ENCODE data around the gene SELP.

SELP gene

DNA sequence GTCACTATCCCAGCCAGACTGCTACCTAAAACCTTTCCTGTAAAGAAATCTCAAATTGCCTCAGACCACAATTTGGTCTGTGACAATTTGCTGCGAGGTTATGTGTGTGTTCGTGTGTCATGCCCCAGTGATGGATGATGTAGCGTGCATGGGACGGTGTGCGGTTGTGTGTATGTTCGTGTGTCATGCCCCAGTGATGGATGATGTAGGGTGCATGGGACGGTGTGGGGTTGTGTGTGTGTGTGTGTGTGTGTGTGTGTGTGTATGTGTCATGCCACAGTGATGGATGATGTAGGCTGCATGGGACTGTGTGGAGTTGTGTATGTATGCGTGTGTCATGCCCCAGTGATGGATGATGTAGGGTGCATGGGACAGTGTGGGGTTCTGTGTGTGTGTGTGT is 9.4 kb downstream of the SELP start:
- no peak for DNase-seq (ENCODE audit: low spot score)

DNA sequence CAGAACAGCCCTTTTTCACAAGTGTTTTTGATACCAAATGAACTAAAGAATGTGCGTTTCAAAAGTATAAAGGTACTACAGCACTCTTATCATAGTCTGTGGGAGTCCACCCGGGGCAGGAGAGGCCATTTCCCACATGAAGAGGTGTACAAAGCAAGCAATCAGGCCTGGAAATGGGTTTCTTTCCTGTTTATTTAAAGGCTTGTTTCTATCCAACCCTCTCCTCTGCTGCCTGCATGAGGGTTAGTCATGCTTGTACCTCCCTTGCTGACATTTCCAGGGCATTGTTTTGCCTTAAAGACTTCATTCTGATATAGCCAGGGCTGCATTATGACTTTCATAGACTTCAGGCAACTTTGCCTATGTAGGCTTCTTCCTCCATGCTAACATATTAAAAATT is 11.6 kb downstream of the SELP start:
- DNase-seq (ENCODE audit: low spot score): no peak

DNA sequence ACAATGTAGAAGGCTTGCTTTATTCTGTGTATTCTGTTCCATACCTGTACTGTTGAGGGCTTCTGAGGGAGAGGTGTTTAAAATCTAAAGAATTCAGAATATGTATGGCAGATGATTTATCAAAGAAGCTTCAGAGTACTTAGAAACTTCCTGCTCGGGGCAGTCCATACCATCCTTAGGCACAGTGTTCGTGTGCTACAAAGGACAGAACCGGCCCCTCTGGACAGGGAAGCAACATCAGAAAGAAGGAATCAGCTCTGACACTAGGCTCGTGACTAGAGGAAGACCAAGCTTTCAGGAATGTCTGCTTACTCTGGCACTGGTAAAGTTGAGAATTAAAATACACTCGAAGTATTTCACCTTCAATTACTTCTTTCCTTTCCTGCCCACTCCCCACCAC is 14.1 kb downstream of the SELP start:
- no peak for DNase-seq (ENCODE audit: low spot score)

DNA sequence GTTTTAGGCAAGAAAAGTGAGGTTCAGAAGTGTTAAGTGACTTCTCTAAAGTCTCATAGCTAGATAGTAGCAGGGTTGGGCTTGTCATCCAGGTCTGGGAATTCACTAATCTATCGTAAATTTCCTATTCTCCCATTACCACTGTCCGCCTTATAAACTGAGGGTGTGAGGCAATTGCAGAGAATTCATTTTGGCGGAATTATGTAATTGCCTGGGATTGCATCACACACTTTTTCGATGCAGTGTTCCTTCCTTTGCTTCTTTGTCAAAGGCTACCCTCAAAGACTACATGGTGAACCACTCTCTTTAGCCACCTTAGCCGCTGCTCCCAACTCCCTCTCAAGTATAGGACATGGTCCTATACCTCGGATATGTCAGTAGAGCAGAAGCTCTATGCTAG is 19.1 kb downstream of the SELP start:
- DNase-seq (ENCODE audit: low spot score): no peak

DNA sequence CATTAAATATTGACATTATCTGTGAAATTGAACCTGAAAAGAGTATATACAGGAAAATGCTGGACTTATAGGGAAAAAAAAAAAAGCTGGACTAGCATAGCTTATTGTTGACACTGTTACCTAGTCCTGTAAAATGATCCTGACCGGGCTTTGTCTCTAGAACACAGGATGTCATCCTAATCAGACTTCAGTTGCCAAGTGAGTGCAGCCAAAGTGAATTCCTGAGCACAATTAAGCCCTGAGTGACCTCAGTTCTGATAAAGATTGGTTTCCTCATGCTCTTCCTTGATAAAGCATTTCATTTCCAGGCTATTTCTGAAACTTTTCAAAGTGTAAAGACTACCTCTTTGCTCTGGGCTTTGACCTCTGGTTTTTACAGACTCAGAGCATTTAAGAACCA is 19.8 kb downstream of the SELP start:
- no peak for DNase-seq (ENCODE audit: low spot score)

DNA sequence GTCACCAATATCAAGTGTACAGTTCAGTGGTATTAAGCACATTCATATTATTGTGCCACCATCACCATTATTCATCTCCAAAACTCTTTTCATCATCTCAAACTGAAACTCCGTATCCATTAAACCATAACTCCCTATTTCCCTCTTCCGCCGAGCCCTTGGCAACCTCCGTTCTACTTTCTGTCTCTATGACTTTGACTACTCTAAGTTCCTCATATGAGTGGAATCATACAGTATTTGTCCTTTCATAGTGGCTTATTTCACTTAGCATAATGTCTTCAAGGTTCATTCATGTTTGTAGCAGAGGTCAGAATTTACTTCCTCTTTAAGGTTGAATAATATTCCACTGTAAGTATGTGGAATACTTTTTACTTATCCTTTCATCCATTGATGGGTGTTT is 21.7 kb downstream of the SELP start:
- no peak for DNase-seq (ENCODE audit: low spot score)

DNA sequence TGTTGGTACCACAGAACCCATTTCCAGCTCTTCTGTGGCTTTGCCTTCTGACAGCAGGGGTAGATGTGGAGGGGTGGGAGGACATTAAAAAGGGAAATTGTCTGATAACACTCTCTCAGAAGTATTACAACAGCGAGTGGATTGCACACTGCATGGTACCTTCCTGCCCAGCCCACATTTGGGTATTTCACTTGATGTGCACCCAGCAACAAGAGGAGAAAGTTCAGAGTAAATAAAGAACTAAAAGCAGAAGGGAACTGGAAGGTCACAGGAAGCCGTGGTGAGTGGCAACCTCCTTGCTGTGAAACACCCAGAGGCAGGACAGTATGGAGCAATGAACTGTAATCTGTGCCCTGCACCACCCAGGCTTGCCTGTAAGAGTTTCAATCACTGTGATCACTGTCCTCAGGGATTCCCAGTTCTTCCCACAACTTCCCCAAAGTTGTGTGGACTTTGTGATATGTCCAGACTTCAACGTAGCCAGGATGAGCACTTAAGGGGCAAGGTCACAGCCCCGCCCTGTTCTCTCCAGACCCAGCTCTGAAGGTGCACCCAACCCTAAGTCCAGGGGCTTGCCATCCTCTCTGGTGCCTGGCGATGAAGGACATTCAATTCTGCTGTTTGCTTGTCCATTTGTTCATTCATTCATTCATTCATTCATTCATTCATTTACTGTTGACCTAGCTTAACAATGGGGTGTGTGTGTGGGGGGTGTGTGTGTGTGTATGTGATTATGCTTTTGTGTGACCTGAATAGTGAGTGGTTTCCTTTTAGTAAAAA is 25.0 kb downstream of the SELP start:
- peak; percentile 26 for DNase-seq (ENCODE audit: low spot score)

DNA sequence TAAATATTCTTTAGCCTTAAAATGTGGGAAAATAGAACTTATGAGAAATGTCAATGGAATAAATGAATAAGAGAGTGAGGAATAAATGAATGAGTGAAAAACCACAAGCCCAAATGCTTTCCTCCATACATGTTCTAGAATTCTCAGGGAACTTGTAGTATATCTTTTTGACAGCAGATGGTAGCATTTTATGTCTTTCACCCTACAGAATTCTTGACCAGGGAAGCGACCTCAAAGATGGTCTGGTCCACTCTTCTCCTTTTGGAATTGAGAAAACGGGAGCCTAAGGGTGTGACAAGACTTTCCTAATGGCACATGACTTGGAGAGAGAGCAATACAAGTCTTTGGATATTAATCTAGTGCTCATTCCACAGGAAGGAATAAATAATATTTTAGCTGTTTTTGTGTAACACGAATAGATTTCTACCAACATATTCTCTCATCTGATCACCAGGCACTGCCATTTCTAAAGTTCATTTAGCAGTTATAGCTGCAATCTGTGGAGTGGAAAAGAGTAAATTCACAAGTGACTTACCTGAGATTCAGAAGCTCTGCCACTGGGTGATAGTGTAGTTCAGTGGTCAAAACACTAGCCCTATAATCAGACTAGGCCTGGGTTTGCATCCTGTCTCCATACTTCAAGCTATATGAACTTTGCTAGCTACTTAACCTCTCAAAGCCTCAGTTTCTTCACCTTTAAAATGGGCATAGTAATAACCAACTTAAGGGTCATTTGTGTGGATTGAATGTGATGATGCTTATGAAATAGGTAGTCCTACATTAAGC is 28.6 kb downstream of the SELP start:
- peak; percentile 52 for DNase-seq (ENCODE audit: low spot score)

DNA sequence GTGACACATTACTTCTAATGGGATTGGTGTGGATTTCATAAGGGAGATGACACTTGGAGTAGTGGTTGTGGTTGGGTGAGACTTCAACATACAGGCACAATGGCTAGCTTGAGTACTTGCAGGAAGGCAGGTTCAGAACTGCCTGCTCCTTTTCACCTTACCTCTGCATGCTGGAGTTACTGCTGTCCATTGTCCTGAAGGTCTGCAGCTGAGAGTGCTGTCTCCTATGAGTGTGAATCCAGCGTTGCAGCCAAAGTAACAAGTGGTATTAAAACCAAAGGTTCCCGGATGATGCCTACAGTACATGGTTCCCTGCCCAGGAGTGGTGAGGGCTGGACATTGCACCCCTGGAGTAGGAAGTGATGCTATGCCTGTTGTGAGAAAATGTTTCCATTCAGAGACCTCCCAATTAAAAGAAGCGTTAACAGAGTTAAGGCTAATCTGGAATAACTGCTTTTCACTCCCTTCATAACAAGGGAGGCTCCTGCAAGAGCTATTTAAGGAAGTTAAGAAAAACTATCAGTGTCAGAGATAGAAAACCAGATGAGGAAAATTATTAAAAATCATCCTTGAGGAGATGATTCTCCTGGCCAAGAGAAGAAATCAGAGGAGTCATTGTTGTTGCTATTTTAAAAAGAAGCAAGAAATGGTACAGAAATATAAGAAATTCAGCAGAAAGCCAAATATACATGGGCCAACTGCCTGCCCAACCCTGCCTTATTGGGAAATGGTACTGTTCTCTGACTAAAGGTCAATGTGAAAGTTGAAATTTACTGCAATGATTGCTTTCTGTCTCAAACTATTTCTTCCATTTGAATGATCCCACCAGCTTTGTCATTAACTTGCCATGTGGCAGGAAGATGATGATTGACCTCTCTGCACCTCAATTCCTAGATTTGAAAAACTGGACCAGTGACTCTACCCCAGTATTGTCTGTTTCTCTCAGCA is 33.9 kb downstream of the SELP start:
- no peak for DNase-seq (ENCODE audit: low spot score)

DNA sequence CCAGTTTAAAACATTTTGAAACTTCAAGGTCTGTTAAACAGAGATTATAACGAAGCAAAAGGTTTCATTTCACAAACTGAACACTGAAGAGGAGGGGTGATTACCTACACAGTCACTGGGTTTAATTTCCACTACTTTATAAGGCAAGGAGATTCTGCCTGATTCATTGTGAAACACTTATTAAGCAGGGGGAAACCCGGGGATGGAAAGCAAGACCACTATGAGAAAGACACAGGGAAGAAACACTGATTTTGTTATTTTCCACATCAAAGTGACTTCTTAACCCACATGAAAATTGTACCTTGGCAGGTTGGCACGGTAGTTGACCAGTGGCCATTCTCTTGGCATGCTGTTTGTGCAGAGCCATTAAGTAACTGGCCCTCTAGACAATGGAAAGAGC is 35.5 kb downstream of the SELP start:
- no peak for DNase-seq (ENCODE audit: low spot score)

DNA sequence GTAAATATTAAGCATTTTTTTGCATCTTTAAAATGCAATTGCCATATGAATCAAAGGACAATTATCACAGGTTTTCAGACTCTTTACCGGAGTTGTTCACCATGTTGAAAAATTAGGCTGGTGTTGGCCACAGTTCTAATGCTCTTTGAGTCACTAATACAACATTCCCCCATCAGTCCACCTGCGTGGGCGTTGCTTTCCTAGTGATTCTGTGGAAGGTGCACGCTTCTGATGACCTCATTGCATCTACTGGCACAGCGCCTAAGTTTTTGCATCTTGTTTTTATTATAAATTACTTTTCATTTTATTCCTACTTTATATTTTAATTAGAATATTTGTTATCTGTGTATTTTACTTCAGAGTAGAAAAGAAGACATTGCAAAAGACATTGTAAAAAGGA is 39.0 kb downstream of the SELP start:
- no peak for DNase-seq (ENCODE audit: low spot score)

DNA sequence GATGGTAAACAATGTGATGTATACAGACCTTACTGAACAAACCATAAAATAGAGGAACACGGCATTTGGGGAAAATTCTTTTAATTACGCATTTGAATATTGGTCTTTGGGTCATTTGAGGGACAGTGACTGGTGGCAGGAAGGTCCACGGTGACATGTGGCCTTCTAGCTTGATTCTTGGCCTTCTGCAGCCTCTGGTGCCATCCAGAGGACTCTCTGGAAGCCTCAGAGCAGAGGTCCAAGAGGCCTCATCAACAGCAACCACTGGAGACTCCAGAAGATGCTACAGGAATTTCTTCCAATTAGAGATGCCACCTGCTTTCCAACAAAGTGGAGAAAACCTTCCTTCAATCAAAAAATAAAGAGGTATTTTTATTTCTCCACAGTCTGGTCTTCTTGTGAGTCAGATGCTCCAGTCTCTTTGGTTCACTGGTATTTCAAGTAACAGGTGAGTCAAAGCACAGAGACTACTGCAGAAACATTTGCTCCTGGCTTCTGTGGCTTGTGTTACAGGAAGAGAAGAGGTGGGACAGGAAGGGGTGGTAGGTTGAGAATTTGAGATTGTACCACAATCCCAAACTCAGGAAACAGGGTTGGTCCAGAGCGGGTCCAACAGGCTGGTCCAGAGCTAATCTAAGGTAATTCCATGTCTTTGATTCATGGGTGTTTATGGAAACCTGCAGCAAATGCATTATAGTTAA is 41.0 kb downstream of the SELP start:
- DNase-seq (ENCODE audit: low spot score): no peak

DNA sequence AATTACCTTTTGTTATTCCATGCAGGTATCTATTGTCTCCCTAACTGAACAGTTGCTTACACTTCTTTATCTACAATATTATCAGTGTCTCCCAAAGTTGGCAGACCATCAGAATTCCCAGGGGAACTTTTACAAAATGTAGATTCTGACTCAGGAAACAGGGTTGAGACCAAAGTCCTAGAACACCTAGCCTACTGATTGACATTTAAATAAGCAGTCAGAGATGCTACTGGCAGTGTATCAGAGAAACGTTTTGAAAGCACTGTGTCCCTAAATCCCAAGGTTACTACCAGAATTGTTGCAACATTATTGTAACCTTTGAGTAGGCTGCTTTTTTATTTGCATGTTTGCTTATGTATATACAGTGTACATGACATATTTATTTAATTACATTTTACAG is 41.8 kb downstream of the SELP start:
- DNase-seq (ENCODE audit: low spot score): no peak

DNA sequence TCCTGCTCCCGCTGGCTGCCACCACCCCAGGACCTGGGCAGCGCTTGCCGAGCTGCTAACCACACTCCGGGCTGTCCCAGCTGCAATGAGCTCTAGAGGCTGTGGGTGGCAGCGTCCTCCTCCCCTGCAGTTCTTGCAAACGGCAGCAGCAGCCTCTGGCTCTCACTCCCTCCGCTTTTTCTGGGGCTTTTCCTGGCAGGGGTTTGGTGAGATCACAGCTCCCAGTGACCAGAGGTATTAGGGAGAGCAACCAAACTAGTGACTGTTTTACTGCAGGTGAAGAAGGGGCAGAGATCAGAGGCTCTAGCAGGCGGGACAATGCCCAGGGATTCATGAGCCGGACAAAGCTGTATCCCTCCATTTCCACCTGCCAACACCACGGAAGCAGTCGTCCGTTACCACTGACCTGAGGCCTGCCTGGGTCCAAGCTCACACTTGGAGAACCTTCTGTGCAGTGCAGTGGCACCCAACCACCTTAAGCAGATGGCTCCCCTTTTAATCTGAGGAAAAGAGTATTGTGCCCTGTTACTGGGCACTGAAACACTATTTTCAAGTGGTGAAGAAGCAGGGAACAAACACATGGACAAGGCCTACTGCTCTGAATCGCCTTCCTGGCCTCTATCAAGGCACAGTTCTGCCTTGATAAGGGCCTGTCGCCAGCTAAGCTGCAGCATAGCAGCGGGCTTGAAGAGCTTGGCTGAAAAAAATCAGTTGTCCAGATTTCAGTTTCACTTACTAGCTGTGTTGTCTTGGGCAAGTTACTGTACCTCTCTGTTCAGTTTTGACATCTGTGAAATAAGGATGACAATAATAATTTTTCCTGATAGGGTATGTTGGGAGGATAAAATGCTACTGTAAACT is 43.3 kb downstream of the SELP start, which contains the start of gene F5:
TSS of gene F5 (minus strand) at position 87 of the 861 bp plus-strand sequence. CDS start 95 bp downstream, outside the sequence.
- peak; percentile 69 for DNase-seq (ENCODE audit: low spot score)

DNA sequence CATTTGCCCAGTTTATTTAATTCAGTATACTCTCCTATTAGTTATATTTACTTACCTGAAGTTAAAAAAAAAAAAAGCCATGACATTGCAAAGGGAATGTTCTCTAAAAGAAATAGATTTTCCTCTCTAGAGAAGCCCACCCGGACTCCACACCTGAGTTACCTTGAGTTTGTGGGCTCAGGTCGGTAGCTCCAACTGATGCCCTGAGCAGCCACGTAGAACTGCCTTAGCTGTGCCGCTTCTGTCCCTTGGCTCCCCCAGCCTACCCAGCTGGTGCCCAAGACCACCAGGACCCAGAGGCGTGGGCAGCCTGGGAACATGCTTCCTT is 43.9 kb downstream of the SELP start:
- DNase-seq (ENCODE audit: low spot score): no peak

DNA sequence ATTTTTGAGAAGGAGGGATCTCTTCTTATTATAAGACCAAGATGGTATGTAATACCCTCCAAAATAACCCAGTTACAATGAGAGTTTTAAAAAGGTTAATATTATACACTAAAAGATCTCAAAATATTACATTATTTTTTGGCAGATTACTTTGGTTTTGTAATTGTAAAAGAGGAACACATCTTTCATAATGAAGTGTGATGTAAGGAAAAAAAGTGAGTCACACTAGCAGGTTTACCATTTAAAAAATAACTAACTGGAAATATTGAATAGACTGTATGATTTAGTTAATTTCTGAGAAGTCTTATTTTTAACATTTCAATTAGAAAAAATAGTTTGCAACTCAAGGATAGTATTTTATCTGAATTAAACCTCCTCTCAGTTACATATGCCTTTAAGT is 44.7 kb downstream of the SELP start:
- DNase-seq (ENCODE audit: low spot score): no peak

DNA sequence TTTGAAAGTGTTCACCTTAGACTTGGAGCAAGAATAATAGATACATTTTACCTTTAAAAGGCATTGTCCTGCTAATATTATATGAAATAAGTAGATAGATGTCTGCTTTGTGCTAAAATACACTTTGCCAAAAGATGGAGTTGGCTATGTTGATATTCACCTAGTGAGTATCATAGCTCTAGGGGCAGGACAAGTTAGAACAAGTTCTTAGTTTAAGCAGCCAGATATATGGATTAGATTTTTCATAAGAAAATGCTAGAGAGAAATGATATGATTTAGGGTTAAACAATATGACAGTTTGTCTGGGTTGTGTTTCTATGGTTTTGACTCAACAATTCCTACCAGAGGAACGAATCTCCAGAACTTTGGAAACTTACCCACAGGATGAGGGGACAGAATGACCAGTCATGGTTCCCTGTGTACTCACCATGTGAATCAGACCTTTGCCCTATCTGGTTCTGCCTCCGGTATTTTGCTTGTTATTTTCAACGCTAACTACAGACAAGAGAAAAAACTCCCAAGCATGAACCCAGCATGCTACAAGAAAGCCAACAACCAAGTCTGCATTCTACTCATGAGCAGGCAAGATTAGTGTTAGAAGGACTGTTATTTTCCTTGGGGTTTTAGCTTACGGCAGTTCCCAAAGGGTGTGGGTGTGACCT is 45.3 kb downstream of the SELP start:
- DNase-seq (ENCODE audit: low spot score): no peak

DNA sequence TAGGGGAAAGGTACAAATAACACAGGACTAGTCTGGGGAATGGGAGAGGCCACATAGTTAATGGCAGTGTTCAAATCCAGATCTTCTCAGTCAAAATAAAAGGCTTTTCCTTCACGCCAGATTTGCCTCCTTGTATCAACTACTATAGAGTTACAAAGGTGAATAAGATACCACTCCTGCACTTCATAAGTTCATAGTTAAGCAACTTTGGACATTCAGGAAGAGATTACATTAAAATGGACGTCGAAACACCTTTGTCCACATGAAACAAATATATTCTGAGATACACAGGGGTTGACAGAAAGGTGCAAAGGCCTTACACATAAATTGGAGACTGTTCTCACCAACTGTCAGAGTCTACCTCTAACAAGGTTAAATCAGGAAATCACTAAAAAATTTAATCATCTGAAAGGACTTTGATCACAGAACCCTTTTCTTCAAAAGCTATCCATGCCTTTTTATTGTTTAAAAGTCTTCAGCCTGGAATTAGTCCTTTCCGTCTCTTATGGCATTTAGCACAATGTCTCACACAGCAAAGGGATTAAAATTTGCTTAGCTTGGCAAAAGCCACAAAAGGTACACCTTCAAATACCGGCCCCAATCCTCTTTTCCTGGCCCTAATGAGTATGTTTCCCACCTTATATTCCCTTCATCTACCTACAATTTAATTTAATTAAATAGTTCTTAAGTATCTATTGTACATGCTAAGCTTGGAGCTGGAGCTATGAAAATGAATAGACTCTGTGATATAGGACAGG is 51.8 kb downstream of the SELP start:
- no peak for DNase-seq (ENCODE audit: low spot score)

DNA sequence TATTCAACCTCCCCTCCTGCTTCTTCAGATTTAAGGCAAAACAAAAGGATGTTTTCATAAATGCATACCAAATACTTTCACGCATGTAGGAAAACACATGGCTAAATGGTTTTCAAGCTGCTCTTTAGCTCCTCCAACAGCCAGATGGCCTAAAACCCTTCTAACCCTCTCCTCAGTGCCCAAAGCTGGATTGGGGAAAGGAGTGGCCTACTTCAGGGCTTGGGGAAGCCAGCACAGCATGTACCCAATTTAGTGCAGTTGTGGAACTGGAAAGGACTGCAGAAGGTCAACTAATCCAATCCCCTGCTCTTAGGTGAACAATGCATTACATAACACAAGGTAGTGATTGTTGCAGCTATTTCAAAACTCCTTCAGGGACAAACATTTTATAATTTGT is 53.0 kb downstream of the SELP start:
- no peak for DNase-seq (ENCODE audit: low spot score)
